Stomach (tissue), 9 donors: ENCODE results near the gene KLHDC10. TPM values are rescaled to one million over a fixed set of nuclear protein-coding genes. Genes with fewer than 3 reads are reported as not detected.
A peak's percentile ranks its signal among the peaks of the same experiment; 100 is the strongest.

Experiments
- DNase-seq, 2 donors: peaks; one replicate each; pipeline versions ENCODE4 v3.0.0 to v3.0.0-alpha.2; 2013 to 2019
- H3K27ac ChIP-seq, 5 donors: fragments of 200-600 bp in 4 of 5; sonication (generic) in 4 of 5; one replicate each; pipeline ENCODE4 v1.5.1; 2013 to 2019; ENCODE audit warnings: mild to moderate bottlenecking in 1 of 5, moderate library complexity in 1 of 5
- H3K27me3 ChIP-seq, 3 donors: fragments of 200-600 bp; sonication (generic); one replicate each; pipeline ENCODE4 v1.5.1; 2017 to 2019; ENCODE audit warnings: mixed run types in 1 of 3
- H3K36me3 ChIP-seq, 4 donors: fragments of 200-600 bp; sonication (generic); 1 replicate in 3 of 4; 2 replicates in 1 of 4; pipeline ENCODE4 v1.5.1; 2016 to 2019
- H3K4me1 ChIP-seq, 4 donors: fragments of 200-600 bp; sonication (generic); one replicate each; pipeline ENCODE4 v1.5.1; 2016 to 2019
- H3K4me3 ChIP-seq, 4 donors: fragments of 200-600 bp; sonication (generic) in 3 of 4; one replicate each; pipeline ENCODE4 v1.5.1; 2016 to 2019; ENCODE audit warnings: mild to moderate bottlenecking in 1 of 4
- H3K9me3 ChIP-seq, 4 donors: fragments of 200-600 bp; sonication (generic); one replicate each; pipeline ENCODE4 v1.5.1; 2016 to 2019
- EP300 ChIP-seq: sonication (generic); formaldehyde crosslinking; IDR thresholded peaks from one replicate; pipeline ENCODE4 v1.6.1; 2017; ENCODE audit warnings: antibody characterized with exemption
- POLR2A ChIP-seq, 4 donors: fragments of 450-650 bp; IDR thresholded peaks; one replicate each; pipeline ENCODE4 v1.6.1; 2016; ENCODE audit warnings: antibody characterized with exemption in 4 of 4, control low read depth in 2 of 4, mild to moderate bottlenecking in 1 of 4, moderate library complexity in 1 of 4
- POLR2AphosphoS5 ChIP-seq, 3 donors: sonication (generic); formaldehyde crosslinking; IDR thresholded peaks; one replicate each; pipeline ENCODE4 v1.6.1; 2016; ENCODE audit warnings: antibody characterized with exemption in 3 of 3
- WGBS, 5 donors: extraction: QIAGEN DNeasy Blood & Tissue Kit in 3 of 5; methylation state at CpG; one replicate each; pipeline versions ENCODE4 v1.1.5 to v1.1.7; 2013 to 2018; 5-methylcytosine and 5-hydroxymethylcytosine counted together
- intact Hi-C: fragments of 100-400 bp; cut with DNase I; formaldehyde crosslinking; loops from one replicate; pipeline ENCODE4 v1.15.1; 2023; ENCODE audit warnings: low total_unique reads
- polyA plus RNA-seq, 3 donors: library from polyadenylated mRNA; stranded (reverse); fragments of 200-250 nt; gene quantifications; one replicate each; pipeline ENCODE4 v1.2.3, GENCODE V29; 2013
- total RNA-seq, 5 donors: library from RNA; depleted of rRNA; stranded (reverse); fragments of >200 nt; gene quantifications; one replicate each; pipeline versions ENCODE4 v1.1.0 to v1.2.3, GENCODE V29; 2014 to 2016
- TF ChIP-seq, protein P1 (sequence below), 7 experiments: fragments of 450-650 bp in 4 of 7; fragments of 200-600 bp in 3 of 7; sonication (generic) in 3 of 7; IDR thresholded peaks; one replicate each; pipeline ENCODE4 v1.5.1; 2016 to 2019; ENCODE audit warnings: antibody characterized with exemption in 7 of 7, control low read depth in 2 of 7, mild to moderate bottlenecking in 1 of 7
- donor health status: healthy with polysubstance abuse.
- donor health status: Bipolar disorder and iron deficiency.
- donor health status: healthy.

KLHDC10 gene
- total and polyA plus RNA-seq, 8 donors, result 5.8 to 49.0 (median 22.5) TPM

DNA sequence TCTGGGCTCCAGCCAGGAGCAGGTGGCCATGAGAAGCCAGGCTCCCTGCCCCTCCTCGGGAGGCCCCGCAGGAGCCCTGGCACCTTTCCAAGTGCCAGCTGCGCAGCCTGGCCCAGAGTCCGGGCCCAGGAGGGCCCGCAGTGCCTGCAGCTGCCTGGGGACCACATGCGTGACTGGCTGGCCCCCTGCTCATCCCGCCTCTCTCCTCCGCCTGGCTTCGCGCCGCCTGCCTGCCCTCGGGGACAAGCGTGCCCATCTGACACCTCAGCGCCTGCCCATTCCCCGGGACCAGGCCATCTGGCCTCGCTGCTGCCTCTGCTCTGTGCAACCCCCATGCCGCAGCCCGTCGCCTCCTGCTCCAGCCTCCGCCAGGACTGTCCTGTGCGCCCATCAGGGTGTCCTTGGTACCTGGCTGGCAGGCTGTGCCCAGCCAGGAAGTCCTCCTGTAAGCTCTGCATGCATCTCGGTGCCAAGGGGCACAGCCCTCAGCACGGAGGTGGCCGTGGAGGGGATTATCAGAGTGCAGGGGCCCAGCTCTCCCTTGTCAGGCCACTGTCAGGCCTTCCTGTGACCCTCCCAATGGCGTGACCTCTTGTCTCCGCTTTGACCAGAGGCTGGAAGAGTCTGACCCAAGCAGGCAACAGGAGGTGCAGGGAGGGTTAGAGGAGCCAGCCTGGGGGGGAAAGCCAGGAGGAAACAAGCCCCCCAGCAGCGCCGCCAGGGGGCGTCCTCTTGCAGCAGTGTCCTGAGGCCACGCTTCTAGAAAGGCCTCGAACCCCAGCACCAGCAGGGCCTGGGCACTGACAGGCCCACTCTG, 84.4 kb downstream of the KLHDC10 start:
- H3K9me3 ChIP-seq, result peaks cover 0 to 9% (median 0%) of the 10 kb centered on the region in 4 donors
- DNase-seq, result peak; percentile 78
- TF ChIP-seq POLR2AphosphoS5 (IDR thresholded peaks at IDR 0.05) (no peak), POLR2A (IDR thresholded peaks at IDR 0.05) (no peak), EP300 (no peak)
- TF ChIP-seq, protein P1, sequence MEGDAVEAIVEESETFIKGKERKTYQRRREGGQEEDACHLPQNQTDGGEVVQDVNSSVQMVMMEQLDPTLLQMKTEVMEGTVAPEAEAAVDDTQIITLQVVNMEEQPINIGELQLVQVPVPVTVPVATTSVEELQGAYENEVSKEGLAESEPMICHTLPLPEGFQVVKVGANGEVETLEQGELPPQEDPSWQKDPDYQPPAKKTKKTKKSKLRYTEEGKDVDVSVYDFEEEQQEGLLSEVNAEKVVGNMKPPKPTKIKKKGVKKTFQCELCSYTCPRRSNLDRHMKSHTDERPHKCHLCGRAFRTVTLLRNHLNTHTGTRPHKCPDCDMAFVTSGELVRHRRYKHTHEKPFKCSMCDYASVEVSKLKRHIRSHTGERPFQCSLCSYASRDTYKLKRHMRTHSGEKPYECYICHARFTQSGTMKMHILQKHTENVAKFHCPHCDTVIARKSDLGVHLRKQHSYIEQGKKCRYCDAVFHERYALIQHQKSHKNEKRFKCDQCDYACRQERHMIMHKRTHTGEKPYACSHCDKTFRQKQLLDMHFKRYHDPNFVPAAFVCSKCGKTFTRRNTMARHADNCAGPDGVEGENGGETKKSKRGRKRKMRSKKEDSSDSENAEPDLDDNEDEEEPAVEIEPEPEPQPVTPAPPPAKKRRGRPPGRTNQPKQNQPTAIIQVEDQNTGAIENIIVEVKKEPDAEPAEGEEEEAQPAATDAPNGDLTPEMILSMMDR (IDR thresholded peaks at IDR 0.05), result no peak
- H3K36me3 ChIP-seq, result peaks cover 0 to 16% (median 6%) of the 10 kb centered on the region in 4 donors
- H3K27me3 ChIP-seq, result no peaks in the 10 kb centered on the region
- peaks cover 5 to 26% (median 20%) of the 10 kb centered on the region in 4 donors for H3K4me1 ChIP-seq
- peak overlapping the region in 4 of 5 donors; percentile 1 to 50 (median 22) for H3K27ac ChIP-seq
- intact Hi-C loops, result no loop called here
- WGBS, 5 donors, result 58 to 75% (median 65%) methylated on average over 24 to 31 of the region's 31 CpGs
- H3K4me3 ChIP-seq, result no peak overlapping the region

DNA sequence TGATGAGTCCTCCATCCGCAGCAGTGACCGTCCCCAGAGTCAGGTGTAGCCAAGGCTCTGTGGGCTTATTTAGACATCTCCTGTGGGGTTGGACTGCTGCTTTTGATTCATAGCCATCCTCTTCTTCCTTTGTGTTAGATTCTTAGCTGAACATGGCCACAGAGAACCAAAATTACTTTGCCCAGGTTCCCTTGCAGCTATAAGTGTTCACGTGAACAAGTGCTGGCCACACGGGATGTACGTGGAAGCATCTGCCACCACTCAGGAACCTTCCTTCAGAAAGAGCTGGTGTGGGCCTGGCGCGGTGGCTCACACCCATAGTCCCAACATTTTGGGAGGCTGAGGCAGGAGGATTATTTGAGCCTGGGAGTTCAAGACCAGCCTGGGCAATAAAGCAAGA, 85.8 kb downstream of the KLHDC10 start:
- intact Hi-C loops, result no loop called here
- Histone ChIP-seq H3K27ac (no peak overlapping the region), H3K4me1 (peaks cover 5 to 26% (median 19%) of the 10 kb centered on the region in 4 donors), H3K9me3 (peaks cover 0 to 9% (median 2%) of the 10 kb centered on the region in 4 donors), H3K27me3 (no peaks in the 10 kb centered on the region), H3K36me3 (peaks cover 0 to 30% (median 18%) of the 10 kb centered on the region in 4 donors), H3K4me3 (no peak overlapping the region)
- WGBS, 5 donors, result 98 to 100% (median 98%) methylated on average over 7 of the region's 7 CpGs
- DNase-seq, result no peak
- TF ChIP-seq, protein P1 (IDR thresholded peaks at IDR 0.05), result no peak
- TF ChIP-seq EP300 (no peak), POLR2A (IDR thresholded peaks at IDR 0.05) (no peak), POLR2AphosphoS5 (IDR thresholded peaks at IDR 0.05) (no peak)

DNA sequence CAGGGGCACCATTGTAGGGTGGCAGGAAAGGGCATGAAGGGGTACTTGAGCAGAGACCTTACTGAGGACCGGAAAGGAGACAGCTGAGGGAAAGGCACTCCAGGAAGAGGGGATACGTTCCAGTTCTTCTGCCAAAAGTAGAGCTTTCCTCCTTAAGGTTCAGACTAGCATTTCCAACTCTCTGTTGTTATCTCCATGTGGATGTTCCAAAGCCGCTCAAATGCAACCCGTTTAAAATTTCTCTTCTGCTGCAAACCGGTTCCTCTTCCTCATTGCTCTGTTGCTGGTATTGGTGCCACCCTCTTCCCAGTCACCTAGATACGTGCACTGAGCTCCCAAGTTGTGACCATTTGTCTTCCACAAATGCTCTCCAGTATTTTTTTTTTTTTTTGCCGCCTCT, 87.4 kb downstream of the KLHDC10 start:
- 89 to 95% (median 91%) methylated on average over 7 of the region's 7 CpGs for WGBS, 5 donors
- intact Hi-C loops, result no loop called here
- no peak for TF ChIP-seq POLR2A (IDR thresholded peaks at IDR 0.05)
- no peak for TF ChIP-seq POLR2AphosphoS5 (IDR thresholded peaks at IDR 0.05)
- TF ChIP-seq, protein P1 (IDR thresholded peaks at IDR 0.05), result no peak
- no peak for TF ChIP-seq EP300

GRCh38 chr7:130160023-130160422, 89.7 kb downstream of the KLHDC10 start:
- DNase-seq, result no peak
- Histone ChIP-seq H3K4me3 (no peak overlapping the region), H3K4me1 (peaks cover 0 to 6% (median 0%) of the 10 kb centered on the region in 4 donors), H3K27me3 (no peaks in the 10 kb centered on the region), H3K36me3 (peaks cover 4 to 66% (median 52%) of the 10 kb centered on the region in 4 donors), H3K27ac (no peak overlapping the region), H3K9me3 (peaks cover 0 to 9% (median 2%) of the 10 kb centered on the region in 4 donors)
- intact Hi-C loops, result no loop called here
- TF ChIP-seq POLR2AphosphoS5 (IDR thresholded peaks at IDR 0.05), result no peak
- TF ChIP-seq POLR2A (IDR thresholded peaks at IDR 0.05), result no peak
- TF ChIP-seq, protein P1 (IDR thresholded peaks at IDR 0.05), result no peak
- no peak for TF ChIP-seq EP300
- WGBS, 5 donors, result 98 to 100% (median 100%) methylated on average over 2 of the region's 2 CpGs

More for the DNA sequence above, 87.4 kb downstream of the KLHDC10 start:
- Histone ChIP-seq H3K27ac (no peak overlapping the region), H3K4me3 (no peak overlapping the region), H3K27me3 (no peaks in the 10 kb centered on the region), H3K4me1 (peaks cover 5 to 26% (median 19%) of the 10 kb centered on the region in 4 donors), H3K36me3 (peaks cover 0 to 45% (median 33%) of the 10 kb centered on the region in 4 donors), H3K9me3 (peaks cover 0 to 9% (median 2%) of the 10 kb centered on the region in 4 donors)
- no peak for DNase-seq
